ENCODE data around the gene TOMM7.
"Not testable (repeated sequence)": the region's sequence is repeated elsewhere in the genome, so short reads cannot be mapped to it uniquely, and the experiment has no call there.

Gene TOMM7

GRCh38 chr7:22811746-22812280 lies 10.8 kb downstream of the TOMM7 start:
- no peak for TF ChIP-seq CTCF (IDR thresholded peaks at IDR 0.05; ENCODE audit: low read depth, low read length, missing control alignments)
- DNase-seq (ENCODE audit: low read depth) = no peak

DNA sequence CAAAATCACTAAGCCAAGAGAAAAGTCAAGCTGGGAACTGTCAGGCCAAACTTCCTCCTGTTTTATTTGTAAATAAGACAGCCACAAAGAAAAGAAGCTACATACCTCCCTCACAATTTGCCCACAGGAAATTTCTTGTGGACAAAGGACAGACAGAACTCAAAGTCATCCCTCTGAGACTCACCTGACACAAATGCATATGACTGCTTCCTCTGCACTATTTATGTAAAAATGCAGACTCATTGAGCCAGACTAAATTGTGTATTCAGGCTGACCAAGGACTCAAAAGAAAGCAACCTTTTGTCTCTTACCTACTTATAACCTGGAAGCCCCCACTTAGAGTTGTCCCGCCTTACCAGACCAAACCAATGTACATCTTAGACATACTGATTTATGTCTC lies 11.8 kb downstream of the TOMM7 start:
- no peak overlapping the region for H3K4me3 ChIP-seq (ENCODE audit: low read depth, low read length)
- TF ChIP-seq CTCF (IDR thresholded peaks at IDR 0.05; ENCODE audit: low read depth, low read length, missing control alignments) = no peak
- no peak for DNase-seq (ENCODE audit: low read depth)

More at GRCh38 chr7:22811746-22812280, 10.8 kb downstream of the TOMM7 start:
- no peak overlapping the region for H3K4me3 ChIP-seq (ENCODE audit: low read depth, low read length)

DNA sequence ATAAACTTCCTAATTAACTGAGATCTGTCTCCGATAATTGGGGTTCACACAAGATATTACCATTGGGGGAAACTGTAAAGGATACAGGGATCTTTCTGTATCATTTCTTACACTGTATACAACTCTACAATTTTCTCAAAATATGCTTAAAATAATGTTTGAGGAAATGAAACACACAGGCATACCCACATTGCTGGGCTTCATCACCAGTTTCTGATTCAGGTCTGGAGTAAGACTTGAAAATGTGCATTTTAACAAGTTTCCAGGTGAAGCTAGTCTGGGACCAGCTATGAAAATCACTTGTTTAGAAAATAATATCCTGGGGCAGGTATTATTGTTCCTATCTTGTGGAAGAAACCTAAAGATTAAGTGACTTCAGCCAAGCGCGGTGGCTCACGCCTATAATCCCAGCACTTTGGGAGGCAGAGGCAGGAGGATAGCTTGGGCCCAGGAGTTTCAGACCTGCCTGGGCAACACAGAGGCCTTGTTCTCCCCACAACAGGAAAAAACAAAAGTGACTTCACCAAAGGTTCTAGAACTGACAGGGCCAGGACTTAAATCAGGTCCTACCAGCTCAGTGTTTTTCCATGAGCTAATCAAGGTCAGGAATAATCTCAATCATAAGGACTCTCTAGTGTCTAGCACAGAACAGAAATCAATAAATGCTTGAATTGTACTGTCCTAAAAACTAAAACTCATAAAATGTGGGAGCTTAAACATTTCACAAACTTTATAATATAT lies 12.6 kb downstream of the TOMM7 start:
- TF ChIP-seq CTCF (IDR thresholded peaks at IDR 0.05; ENCODE audit: low read depth, low read length, missing control alignments) = no peak
- no peak for DNase-seq (ENCODE audit: low read depth)
- H3K4me3 ChIP-seq (ENCODE audit: low read depth, low read length) = no peak overlapping the region

DNA sequence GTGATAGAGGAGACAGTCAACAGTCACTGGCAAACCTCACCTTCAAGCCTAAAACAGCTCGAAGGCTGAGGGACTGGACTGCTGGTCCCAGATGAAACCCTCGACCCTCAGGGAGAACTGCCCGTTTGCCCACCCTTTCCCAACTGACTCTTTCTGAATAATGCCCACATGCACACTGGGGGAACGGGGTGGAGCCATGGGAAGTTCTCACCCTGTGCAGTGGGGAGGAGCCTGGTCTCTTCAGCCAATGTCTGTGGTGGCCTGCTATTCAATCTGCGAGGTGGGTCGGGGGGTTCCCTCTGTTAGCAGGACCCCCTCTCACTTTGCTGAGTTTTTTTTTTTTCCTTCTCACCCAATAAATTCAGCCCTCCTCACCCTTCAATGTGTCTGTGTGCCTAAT lies 14.5 kb downstream of the TOMM7 start:
- H3K4me3 ChIP-seq (ENCODE audit: low read depth, low read length) = no peak overlapping the region
- no peak for DNase-seq (ENCODE audit: low read depth)
- no peak for TF ChIP-seq CTCF (IDR thresholded peaks at IDR 0.05; ENCODE audit: low read depth, low read length, missing control alignments)

GRCh38 chr7:22806752-22807151 lies 15.9 kb downstream of the TOMM7 start:
- H3K4me3 ChIP-seq (ENCODE audit: low read depth, low read length) = no peak overlapping the region
- TF ChIP-seq CTCF (IDR thresholded peaks at IDR 0.05; ENCODE audit: low read depth, low read length, missing control alignments) = no peak
- no peak for DNase-seq (ENCODE audit: low read depth)

DNA sequence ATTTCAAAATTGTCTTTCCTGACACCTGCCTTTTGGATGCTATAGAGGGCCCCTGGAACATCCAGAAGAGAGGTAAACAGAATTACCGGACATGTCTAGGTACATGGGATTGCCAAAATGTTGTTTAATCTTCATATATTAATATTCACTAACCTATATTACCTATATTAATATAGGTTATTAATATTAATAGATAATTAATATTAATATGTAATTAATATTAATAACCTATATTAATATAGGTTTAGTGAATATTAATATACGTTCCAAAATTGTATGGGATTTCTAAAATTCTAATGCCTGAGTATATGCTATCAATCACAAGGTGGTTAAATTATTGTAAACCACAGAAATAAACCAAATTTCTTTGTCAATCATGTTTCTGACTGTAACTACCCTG lies 17.4 kb downstream of the TOMM7 start:
- no peak for TF ChIP-seq CTCF (IDR thresholded peaks at IDR 0.05; ENCODE audit: low read depth, low read length, missing control alignments)
- H3K4me3 ChIP-seq (ENCODE audit: low read depth, low read length) = no peak overlapping the region

GRCh38 chr7:22802831-22803230 lies 19.8 kb downstream of the TOMM7 start:
- not testable (repeated sequence) for DNase-seq (ENCODE audit: low read depth); H3K4me3 ChIP-seq (ENCODE audit: low read depth, low read length)

More for the DNA sequence above, 17.4 kb downstream of the TOMM7 start:
- DNase-seq (ENCODE audit: low read depth) = no peak

Data from GM12864 (cell line).